B cell (primary cell): ENCODE results near the gene BNIP5. TPM values are rescaled to one million over a fixed set of nuclear protein-coding genes. Genes with fewer than 3 reads are reported as not detected.

ENCODE experiments used
- ATAC-seq: fragments of 200-7000 bp; cut with Tn5 transposase; one replicate; pipeline ENCODE4 v1.10.0; 2021; ENCODE audit warnings: low read depth, mild to moderate bottlenecking, moderate number of reproducible peaks, moderate library complexity
- CTCF ChIA-PET: fragments of 350-600 bp; sonication (Branson Sonifier 250); formaldehyde crosslinking; loops from one replicate; lab custom pipeline; 2021; ENCODE audit warnings: antibody characterized with exemption, inconsistent platforms; lab: Charles Lee
- POLR2A ChIA-PET: fragments of 350-600 bp; sonication (Branson Sonifier 250); formaldehyde crosslinking; loops from one replicate; lab custom pipeline; 2021; ENCODE audit warnings: antibody characterized with exemption; lab: Charles Lee
- DNase-seq: peaks from one replicate; pipeline ENCODE4 v3.0.0; 2013
- H2AFZ ChIP-seq: 2 replicates; pipeline ENCODE4 v1.6.1; 2012; ENCODE audit warnings: mild to moderate bottlenecking, low read depth, low read length; ENCODE audit not compliant: insufficient read depth, poor library complexity, severe bottlenecking
- H3K27ac ChIP-seq, 2 donors: 1 replicate in 1 of 2; 2 replicates in 1 of 2; pipeline ENCODE4 v1.5.1; 2012 to 2013; ENCODE audit warnings: low read length in 2 of 2, mild to moderate bottlenecking in 2 of 2, moderate library complexity in 1 of 2
- H3K27me3 ChIP-seq, 4 experiments: fragments of 200-600 bp in 1 of 4; sonication (generic) in 1 of 4; replicated peaks in 1 of 4; 1 replicate in 2 of 4; 2 replicates in 2 of 4; pipeline versions ENCODE4 v1.6.1 to v1.7.0; 2013 to 2016; ENCODE audit warnings: low read length in 3 of 4, mild to moderate bottlenecking in 2 of 4, mixed read lengths in 1 of 4, moderate library complexity in 1 of 4; ENCODE audit not compliant: insufficient read depth in 4 of 4, control insufficient read depth in 3 of 4; ENCODE audit errors: control extremely low read depth in 1 of 4
- H3K36me3 ChIP-seq, 2 experiments: replicated peaks in 1 of 2; 1 replicate in 1 of 2; 2 replicates in 1 of 2; pipeline versions ENCODE4 v1.6.1 to v1.7.1; 2013; ENCODE audit warnings: low read length in 1 of 2; ENCODE audit not compliant: insufficient read depth in 2 of 2, control insufficient read depth in 1 of 2; ENCODE audit errors: control extremely low read depth in 1 of 2, extremely low read depth in 1 of 2
- H3K4me1 ChIP-seq, 2 donors: fragments of 200-600 bp in 1 of 2; sonication (generic) in 1 of 2; 1 replicate in 1 of 2; 2 replicates in 1 of 2; pipeline versions ENCODE4 v1.5.1 to v1.6.1; 2013 to 2017; ENCODE audit warnings: low read length in 2 of 2; ENCODE audit not compliant: control insufficient read depth in 2 of 2, insufficient read depth in 2 of 2
- H3K4me2 ChIP-seq: replicated peaks from 2 replicates; pipeline ENCODE3; 2012; ENCODE audit warnings: mild to moderate bottlenecking, low read depth, low read length; ENCODE audit not compliant: poor library complexity, severe bottlenecking
- H3K4me3 ChIP-seq, 5 experiments: fragments of 200-600 bp in 1 of 5; sonication (generic) in 1 of 5; 1 replicate in 3 of 5; 2 replicates in 2 of 5; pipeline versions ENCODE4 v1.5.1 to v1.7.0; 2011 to 2016; ENCODE audit warnings: low read length in 4 of 5, mild to moderate bottlenecking in 4 of 5, low read depth in 2 of 5, control low read depth in 1 of 5, moderate library complexity in 1 of 5; ENCODE audit not compliant: insufficient read depth in 1 of 5; ENCODE audit errors: control extremely low read depth in 1 of 5, extremely low read depth in 1 of 5
- H3K79me2 ChIP-seq: fragments of 200-600 bp; sonication (generic); one replicate; pipeline ENCODE4 v1.6.0; 2016; ENCODE audit warnings: low read length; ENCODE audit not compliant: control insufficient read depth, insufficient read depth
- H3K9ac ChIP-seq: fragments of 200-600 bp; sonication (generic); 2 replicates; pipeline ENCODE4 v1.6.1; 2017; ENCODE audit warnings: mild to moderate bottlenecking, low read length, moderate library complexity
- H3K9me3 ChIP-seq, 3 donors: one replicate each; pipeline versions ENCODE4 v1.6.1 to v1.7.1; 2013; ENCODE audit warnings: low read length in 2 of 3; ENCODE audit not compliant: control insufficient read depth in 2 of 3, insufficient read depth in 1 of 3; ENCODE audit errors: control extremely low read depth in 1 of 3
- H4K20me1 ChIP-seq: 2 replicates; pipeline ENCODE4 v1.6.0; 2012; ENCODE audit warnings: mild to moderate bottlenecking, low read length; ENCODE audit not compliant: insufficient read depth, control insufficient read depth, poor library complexity, severe bottlenecking
- H3K27ac Mint-ChIP-seq: one replicate; pipeline ENCODE4 v1.8.0; 2021; ENCODE audit warnings: mixed read lengths
- H3K27me3 Mint-ChIP-seq: one replicate; pipeline ENCODE4 v1.8.0; 2021; ENCODE audit warnings: mixed read lengths
- H3K4me1 Mint-ChIP-seq: one replicate; pipeline ENCODE4 v1.8.0; 2021; ENCODE audit warnings: mixed read lengths
- H3K4me3 Mint-ChIP-seq: one replicate; pipeline ENCODE4 v1.8.0; 2021; ENCODE audit warnings: mixed read lengths
- H3K9me3 Mint-ChIP-seq: one replicate; pipeline ENCODE4 v1.8.0; 2022; ENCODE audit warnings: mixed read lengths; ENCODE audit not compliant: insufficient read depth
- CTCF ChIP-seq: fragments of 200-600 bp; IDR thresholded peaks from one replicate; pipeline ENCODE4 v1.8.0; 2022; ENCODE audit warnings: antibody characterized with exemption, mild to moderate bottlenecking
- EZH2 ChIP-seq: IDR thresholded peaks from 2 replicates; pipeline ENCODE4 v1.6.1; 2012; ENCODE audit warnings: borderline replicate concordance, low read depth, mild to moderate bottlenecking, moderate library complexity, low read length; ENCODE audit not compliant: insufficient read depth, poor library complexity, severe bottlenecking
- WGBS: methylation state at CpG from one replicate; pipeline ENCODE4 v1.1.5; 2013; ENCODE audit warnings: missing lambda C conversion rate; ENCODE audit not compliant: insufficient coverage; 5-methylcytosine and 5-hydroxymethylcytosine counted together
- intact Hi-C: fragments of 100-400 bp; cut with micrococcal nuclease; formaldehyde crosslinking; loops from one replicate; pipeline ENCODE4 v1.10.0; 2022
- polyA plus RNA-seq: library from polyadenylated mRNA; depleted of rRNA; stranded (reverse); fragments of >200 nt; gene quantifications from 2 replicates; pipeline ENCODE4 v1.2.3, GENCODE V29; 2012
- total RNA-seq, 2 donors: library from RNA; stranded (reverse); fragments of 120-200 nt in 1 of 2; gene quantifications; 1 replicate in 1 of 2; 2 replicates in 1 of 2; pipeline versions ENCODE4 v1.2.3 to v1.2.4, GENCODE V29; 2013 to 2022

Gene BNIP5
- total and polyA plus RNA-seq, 2 donors (not counting 1 experiment from before 2014, with no cell fraction given), result 0.06 to 0.10 TPM

DNA sequence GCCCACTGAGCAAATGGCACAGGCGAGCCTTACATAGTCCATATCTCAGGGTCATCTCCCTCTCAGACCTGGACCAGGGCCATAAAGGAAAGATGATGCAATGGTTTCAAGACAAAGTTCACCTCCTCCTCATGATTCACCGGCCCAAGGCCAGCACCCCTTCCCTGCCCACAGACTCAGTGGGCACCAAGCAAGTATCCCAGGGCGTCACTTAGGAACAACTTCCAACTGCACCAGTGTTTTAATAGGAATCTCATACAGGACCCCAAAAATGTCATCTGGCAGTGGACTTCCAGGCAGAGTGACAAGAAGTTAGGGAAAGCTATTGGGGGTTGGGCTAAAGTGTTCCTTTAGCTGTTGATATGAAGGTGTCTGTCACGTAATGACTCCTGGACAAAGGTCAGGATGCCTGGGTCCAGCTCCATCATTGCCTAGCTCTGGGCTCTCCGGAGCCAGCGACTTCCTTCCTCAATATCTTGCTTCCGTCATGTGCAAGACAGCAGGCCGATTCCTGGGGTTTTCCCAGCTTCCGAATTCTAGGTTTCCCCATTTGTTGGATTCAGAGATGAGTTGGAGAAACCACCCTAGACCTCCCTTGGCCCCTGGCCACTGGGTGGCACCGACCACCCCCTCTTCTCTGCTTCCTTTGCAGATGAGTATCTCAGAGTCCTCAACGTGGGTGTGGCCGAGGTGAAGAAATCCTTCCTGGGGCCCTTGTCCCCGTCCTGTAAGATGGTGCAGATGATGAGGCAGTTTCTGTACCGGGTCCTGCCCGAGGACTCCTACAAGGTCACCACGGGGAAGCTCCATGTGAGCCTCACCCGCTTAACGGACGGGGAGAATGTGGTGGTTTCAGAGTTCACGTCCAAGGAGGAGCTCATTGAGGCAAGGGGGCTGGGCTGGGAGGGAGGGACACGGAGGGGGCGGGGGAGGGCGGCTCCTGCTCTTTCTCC is 45.7 kb downstream of the BNIP5 start:
- Mint-ChIP-seq H3K27me3 (peaks cover 34% of the 10 kb centered on the region), H3K4me3 (no peak overlapping the region), H3K9me3 (no peaks in the 10 kb centered on the region), H3K27ac (no peak overlapping the region), H3K4me1 (no peaks in the 10 kb centered on the region)
- Histone ChIP-seq H3K36me3 (no peaks in the 10 kb centered on the region), H4K20me1 (no peaks in the 10 kb centered on the region), H2AFZ (no peak overlapping the region), H3K4me2 (no peak overlapping the region), H3K79me2 (no peaks in the 10 kb centered on the region), H3K9ac (no peak overlapping the region), H3K4me1 (no peaks in the 10 kb centered on the region), H3K4me3 (no peak overlapping the region), H3K27me3 (peaks cover 0 to 21% (median 7%) of the 10 kb centered on the region in 4 experiments), H3K9me3 (no peaks in the 10 kb centered on the region), H3K27ac (no peak overlapping the region)
- WGBS, result 69% methylated on average over 17 of the region's 23 CpGs
- intact Hi-C loops, result no loop called here
- ATAC-seq (no peak), DNase-seq (no peak)
- TF ChIP-seq EZH2, result no peak
- no peak for TF ChIP-seq CTCF
- ChIA-PET CTCF (interaction anchor here (1.3 to 1.7 kb wide), 2 partner anchors 11 kb away, joined by 4 to 7 read pairs; no protein-coding TSS in a partner anchor), POLR2A (no interaction called here)

DNA sequence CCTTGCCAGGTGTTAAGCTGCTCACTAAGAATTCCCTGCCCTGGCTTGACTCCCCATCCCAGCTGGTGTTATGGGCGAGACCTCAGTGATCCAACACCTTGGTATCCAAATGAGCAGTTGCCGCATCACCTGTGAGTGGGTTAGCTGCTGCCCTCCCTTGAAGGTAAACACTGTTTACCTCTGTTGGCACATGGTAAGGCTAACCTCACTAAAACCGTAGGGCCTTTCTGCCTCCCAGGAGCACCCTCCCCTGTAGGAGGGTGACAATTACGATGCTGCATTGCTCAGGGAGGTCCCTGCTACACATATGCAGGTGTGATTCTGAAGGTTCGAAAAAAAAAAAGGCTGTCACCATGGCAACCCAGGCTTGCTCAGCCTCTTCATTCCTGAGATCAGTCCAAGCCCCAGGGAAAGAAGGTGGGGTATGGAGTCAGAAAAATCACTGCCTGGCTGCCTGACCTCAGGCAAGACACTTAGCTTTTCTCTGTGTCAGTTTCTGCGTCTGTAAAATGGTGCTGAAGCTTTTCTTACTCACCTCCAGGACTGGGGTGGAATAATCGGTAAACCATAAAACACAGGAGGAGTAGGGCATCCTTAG is 47.3 kb downstream of the BNIP5 start:
- Mint-ChIP-seq H3K9me3 (no peaks in the 10 kb centered on the region), H3K4me3 (no peak overlapping the region), H3K27me3 (peaks cover 37% of the 10 kb centered on the region), H3K27ac (no peak overlapping the region), H3K4me1 (no peaks in the 10 kb centered on the region)
- Histone ChIP-seq H3K4me3 (no peak overlapping the region), H3K27me3 (peaks cover 0 to 34% (median 14%) of the 10 kb centered on the region in 4 experiments), H3K36me3 (no peaks in the 10 kb centered on the region), H3K4me1 (no peaks in the 10 kb centered on the region), H4K20me1 (no peaks in the 10 kb centered on the region), H3K4me2 (no peak overlapping the region), H3K27ac (no peak overlapping the region), H3K79me2 (no peaks in the 10 kb centered on the region), H3K9ac (no peak overlapping the region), H3K9me3 (no peaks in the 10 kb centered on the region), H2AFZ (no peak overlapping the region)
- DNase-seq (no peak), ATAC-seq (no peak)
- ChIA-PET CTCF (interaction anchor here (0.9 to 1.7 kb wide), 2 partner anchors 13 to 16 kb away, joined by 3 to 7 read pairs; no protein-coding TSS in a partner anchor), POLR2A (no interaction called here)
- intact Hi-C loops, result no loop called here
- WGBS, result 98% methylated on average over 7 of the region's 7 CpGs
- TF ChIP-seq EZH2 (no peak), CTCF (no peak)
